Heart left ventricle (tissue), 13 donors: ENCODE data around the gene OR4D2.

Experiments
- POLR2A ChIP-seq, 2 donors: fragments of 450-650 bp; IDR thresholded peaks; one replicate each; pipeline ENCODE4 v1.6.1; 2017; ENCODE audit warnings: antibody characterized with exemption in 2 of 2, mild to moderate bottlenecking in 2 of 2, moderate library complexity in 2 of 2
- TF ChIP-seq, protein P1 (sequence below), 12 donors: fragments of 200-600 bp; sonication (generic) in 4 of 12; IDR thresholded peaks; one replicate each; pipeline versions ENCODE4 v1.5.0 to v1.8.0; 2018 to 2022; ENCODE audit warnings: antibody characterized with exemption in 12 of 12, mild to moderate bottlenecking in 5 of 12
- donor health status: ischemic (EF 13 %, LVEDD 7.1; RV severe dilation, severe dysfunction).
- donor health status: DM: no; HTN: yes; CAD: no.
- donor health status: DM: no; HTN: no; CAD: no.
- donor health status: ischemic (EF 25% LVEDD 6.9; RV normal size, moderate dysfunction).
- donor health status: ischemic (EF 25% LVEDD 5.7; RV mildly dilated, moderate dysfunction).
- donor health status: ischemic (EF 35%, LVEDD 5.7; RV mildly dilated, moderate dysfunction).
- donor health status: nonischemic (EF 11% LVEDD 7.7; RV severe dilation, severe dysfunction).
- donor health status: DM: yes; HTN: yes; CAD: no.
- donor health status: PGD.
- donor health status: ischemic (EF 29% LVEDD 5.4; RV normal size, mild dysfunction).
- donor health status: nonischemic (EF 23%, LVEDD 6.1; RV moderate dilation, normal function).

DNA sequence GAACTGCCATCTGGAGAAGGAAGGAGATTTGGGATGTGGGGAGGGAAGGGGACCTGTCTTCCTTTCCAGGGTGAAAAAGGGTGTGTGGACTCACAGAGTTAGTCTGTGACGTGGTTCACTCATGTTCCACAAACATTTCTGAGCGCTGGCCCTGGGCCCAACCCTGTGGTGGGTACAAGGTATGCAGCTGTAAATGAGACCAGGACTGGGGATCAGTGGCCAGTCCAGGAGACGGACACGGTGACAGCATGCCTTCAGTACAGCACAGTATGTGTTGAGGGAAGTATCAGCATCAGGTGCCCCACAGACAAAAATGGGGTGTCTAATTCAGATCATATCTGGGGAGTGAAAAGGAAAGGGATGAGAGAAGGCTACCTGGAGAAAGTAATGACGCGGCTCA, 20.3 kb downstream of the OR4D2 start:
- TF ChIP-seq, protein P1, sequence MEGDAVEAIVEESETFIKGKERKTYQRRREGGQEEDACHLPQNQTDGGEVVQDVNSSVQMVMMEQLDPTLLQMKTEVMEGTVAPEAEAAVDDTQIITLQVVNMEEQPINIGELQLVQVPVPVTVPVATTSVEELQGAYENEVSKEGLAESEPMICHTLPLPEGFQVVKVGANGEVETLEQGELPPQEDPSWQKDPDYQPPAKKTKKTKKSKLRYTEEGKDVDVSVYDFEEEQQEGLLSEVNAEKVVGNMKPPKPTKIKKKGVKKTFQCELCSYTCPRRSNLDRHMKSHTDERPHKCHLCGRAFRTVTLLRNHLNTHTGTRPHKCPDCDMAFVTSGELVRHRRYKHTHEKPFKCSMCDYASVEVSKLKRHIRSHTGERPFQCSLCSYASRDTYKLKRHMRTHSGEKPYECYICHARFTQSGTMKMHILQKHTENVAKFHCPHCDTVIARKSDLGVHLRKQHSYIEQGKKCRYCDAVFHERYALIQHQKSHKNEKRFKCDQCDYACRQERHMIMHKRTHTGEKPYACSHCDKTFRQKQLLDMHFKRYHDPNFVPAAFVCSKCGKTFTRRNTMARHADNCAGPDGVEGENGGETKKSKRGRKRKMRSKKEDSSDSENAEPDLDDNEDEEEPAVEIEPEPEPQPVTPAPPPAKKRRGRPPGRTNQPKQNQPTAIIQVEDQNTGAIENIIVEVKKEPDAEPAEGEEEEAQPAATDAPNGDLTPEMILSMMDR (IDR thresholded peaks at IDR 0.05): no peak
- TF ChIP-seq POLR2A (IDR thresholded peaks at IDR 0.05): no peak
